HG02642 (cell line): ENCODE data around the gene ACER2.

ENCODE experiments used
- ATAC-seq: cut with Tn5 transposase; IDR thresholded peaks from one replicate; pipeline ENCODE4 v1.9.1; 2021; ENCODE audit warnings: mild to moderate bottlenecking; ENCODE audit not compliant: unreplicated experiment, poor library complexity

Gene ACER2

GRCh38 chr9:19480345-19480744 is 71.5 kb downstream of the ACER2 start:
- ATAC-seq = no peak

GRCh38 chr9:19481121-19481870 is 72.5 kb downstream of the ACER2 start:
- no peak for ATAC-seq

- no peak for ATAC-seq
Measured at GRCh38 chr9:19481971-19482404, 73.2 kb downstream of the ACER2 start.

GRCh38 chr9:19484699-19485098 is 75.9 kb downstream of the ACER2 start:
- ATAC-seq = no peak

GRCh38 chr9:19485193-19485592 is 76.4 kb downstream of the ACER2 start:
- ATAC-seq = no peak

- ATAC-seq = no peak
Measured at GRCh38 chr9:19486803-19487202, 78.0 kb downstream of the ACER2 start.

- no peak for ATAC-seq
Measured at GRCh38 chr9:19488721-19489120, 79.9 kb downstream of the ACER2 start.

- ATAC-seq = no peak
Measured at GRCh38 chr9:19490269-19490668, 81.5 kb downstream of the ACER2 start.

- no peak for ATAC-seq
Measured at GRCh38 chr9:19490828-19491227, 82.0 kb downstream of the ACER2 start.

GRCh38 chr9:19492775-19493173 is 84.0 kb downstream of the ACER2 start:
- no peak for ATAC-seq

- ATAC-seq = peak; percentile 76
Measured at GRCh38 chr9:19493174-19493811, 84.5 kb downstream of the ACER2 start.

- no peak for ATAC-seq
Measured at GRCh38 chr9:19493876-19494275, 85.1 kb downstream of the ACER2 start.

GRCh38 chr9:19495186-19496028 is 86.6 kb downstream of the ACER2 start:
- no peak for ATAC-seq

GRCh38 chr9:19496321-19497050 is 87.7 kb downstream of the ACER2 start:
- ATAC-seq = no peak

- ATAC-seq = no peak
Measured at GRCh38 chr9:19497276-19497675, 88.5 kb downstream of the ACER2 start.

- ATAC-seq = no peak
Measured at GRCh38 chr9:19498015-19498414, 89.2 kb downstream of the ACER2 start.
